ENCODE data around the gene TMEM119. TPM values are rescaled to one million over a fixed set of nuclear protein-coding genes. Genes with fewer than 3 reads are reported as not detected.

The TMEM119 gene
- total and polyA plus RNA-seq, 2 experiments from 2014 or later, result 55.5 to 93.2 TPM

DNA sequence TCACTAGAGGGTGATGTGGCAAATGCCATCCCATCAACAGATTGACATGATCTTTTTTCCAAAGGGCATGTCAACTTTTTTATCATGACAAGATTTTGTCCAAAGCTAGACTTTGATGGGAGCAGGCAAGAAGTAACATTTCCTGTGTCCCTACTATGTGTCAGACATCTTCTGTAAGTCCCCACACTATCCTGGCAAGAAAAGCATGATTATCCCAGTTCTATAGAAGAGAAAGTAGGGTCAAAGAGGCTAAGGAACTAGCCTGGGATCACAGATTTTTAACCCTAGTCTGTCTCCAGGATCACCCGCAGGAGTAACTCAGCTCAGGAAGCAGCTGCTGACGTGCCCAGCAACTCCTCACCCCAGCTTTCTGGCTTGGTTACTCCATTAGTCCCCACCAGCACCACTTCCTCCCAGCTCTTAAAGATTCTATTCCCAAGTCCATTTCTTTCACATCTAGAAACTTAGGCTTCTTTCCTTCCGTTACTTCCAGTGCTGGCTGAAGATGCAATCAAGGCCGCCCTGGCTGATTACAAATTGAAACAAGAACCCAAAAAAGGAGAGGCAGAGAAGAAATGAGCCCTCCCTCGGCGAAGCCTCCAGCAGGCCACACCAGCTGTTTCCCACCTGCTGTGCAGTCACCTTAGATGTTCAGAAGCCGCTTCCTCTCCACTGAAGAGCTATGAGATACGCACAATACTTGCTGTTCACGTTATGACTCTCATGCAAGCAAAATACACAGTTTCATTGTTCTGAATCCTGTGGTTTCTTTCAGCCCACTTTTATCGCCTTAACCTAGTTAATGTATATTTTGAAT, 29.3 kb downstream of the TMEM119 start:
- 78 to 79% methylated on average over 10 of the region's 10 CpGs for WGBS, 2 experiments (ENCODE audit: low coverage in 1 of 2, low lambda C conversion rate in 2 of 2, missing lambda C conversion rate in 2 of 2)
- Histone ChIP-seq H3K9me2 (ENCODE audit: insufficient read depth) (no peaks in the 10 kb centered on the region), H3K4me2 (ENCODE audit: unreplicated experiment) (no peak overlapping the region), H3K9ac (no peak overlapping the region), H3K9me3 (ENCODE audit: low read depth) (no peaks in the 10 kb centered on the region), H3K27ac (no peak overlapping the region), H3K4me3 (no peak overlapping the region), H2AFZ (no peak overlapping the region), H4K20me1 (ENCODE audit: insufficient read depth) (no peaks in the 10 kb centered on the region), H3K27me3 (replicated peaks; ENCODE audit: insufficient read depth) (no peaks in the 10 kb centered on the region), H3F3A (ENCODE audit: insufficient read depth) (peaks cover 42% of the 10 kb centered on the region), H3K4me1 (ENCODE audit: insufficient read depth) (peaks cover 26% of the 10 kb centered on the region), H3K36me3 (ENCODE audit: low read depth) (peaks cover 31% of the 10 kb centered on the region), H3K79me2 (ENCODE audit: insufficient read depth) (peaks cover 16% of the 10 kb centered on the region)
- in situ Hi-C loops (cut with MboI), result loop anchor here (10.0 kb wide), 2 partner anchors 236 to 526 kb away; partner anchors contain the start of genes ALKBH2 and UNG
- no peak for DNase-seq
- TF ChIP-seq EZH2phosphoT487 (IDR thresholded peaks at IDR 0.05; ENCODE audit: insufficient read depth, low read depth) (no peak), EZH2 (IDR thresholded peaks at IDR 0.05; ENCODE audit: insufficient read depth, poor library complexity, severe bottlenecking) (no peak)

- no peak overlapping the region for H3K27ac ChIP-seq
- peaks cover 42% of the 10 kb centered on the region for H3F3A ChIP-seq (ENCODE audit: insufficient read depth)
- no peaks in the 10 kb centered on the region for H3K9me2 ChIP-seq (ENCODE audit: insufficient read depth)
- DNase-seq, result no peak
- H2AFZ ChIP-seq, result no peak overlapping the region
- in situ Hi-C loops (cut with MboI), result loop anchor here (10.0 kb wide), 2 partner anchors 237 to 527 kb away; partner anchors contain the start of genes ALKBH2 and UNG
- no peaks in the 10 kb centered on the region for H3K27me3 ChIP-seq (replicated peaks; ENCODE audit: insufficient read depth)
- no peak overlapping the region for H3K4me2 ChIP-seq (ENCODE audit: unreplicated experiment)
- H3K9ac ChIP-seq, result no peak overlapping the region
- peaks cover 24% of the 10 kb centered on the region for H3K79me2 ChIP-seq (ENCODE audit: insufficient read depth)
- no peak overlapping the region for H3K4me3 ChIP-seq
- no peaks in the 10 kb centered on the region for H4K20me1 ChIP-seq (ENCODE audit: insufficient read depth)
- peaks cover 26% of the 10 kb centered on the region for H3K4me1 ChIP-seq (ENCODE audit: insufficient read depth)
- TF ChIP-seq EZH2 (IDR thresholded peaks at IDR 0.05; ENCODE audit: insufficient read depth, poor library complexity, severe bottlenecking), result no peak
- TF ChIP-seq EZH2phosphoT487 (IDR thresholded peaks at IDR 0.05; ENCODE audit: insufficient read depth, low read depth), result no peak
- WGBS, 2 experiments (ENCODE audit: low coverage in 1 of 2, low lambda C conversion rate in 2 of 2, missing lambda C conversion rate in 2 of 2), result 79 to 92% methylated on average over 7 of the region's 7 CpGs
- peaks cover 31% of the 10 kb centered on the region for H3K36me3 ChIP-seq (ENCODE audit: low read depth)
- H3K9me3 ChIP-seq (ENCODE audit: low read depth), result no peaks in the 10 kb centered on the region
These were observed 30.2 kb downstream of the TMEM119 start for GRCh38 chr12:108567406-108568337.

- Histone ChIP-seq H3K36me3 (ENCODE audit: low read depth) (peaks cover 31% of the 10 kb centered on the region), H3K27me3 (replicated peaks; ENCODE audit: insufficient read depth) (no peaks in the 10 kb centered on the region), H3K9ac (no peak overlapping the region), H3K27ac (peak overlapping the region; percentile 18; the same call in 1 of the 2 replicates), H3K9me3 (ENCODE audit: low read depth) (no peaks in the 10 kb centered on the region), H3K4me3 (no peak overlapping the region), H3K79me2 (ENCODE audit: insufficient read depth) (peaks cover 26% of the 10 kb centered on the region), H2AFZ (no peak overlapping the region), H3K4me1 (ENCODE audit: insufficient read depth) (peaks cover 31% of the 10 kb centered on the region), H3F3A (ENCODE audit: insufficient read depth) (peaks cover 42% of the 10 kb centered on the region), H3K4me2 (ENCODE audit: unreplicated experiment) (no peak overlapping the region), H4K20me1 (ENCODE audit: insufficient read depth) (no peaks in the 10 kb centered on the region), H3K9me2 (ENCODE audit: insufficient read depth) (no peaks in the 10 kb centered on the region)
- TF ChIP-seq EZH2 (IDR thresholded peaks at IDR 0.05; ENCODE audit: insufficient read depth, poor library complexity, severe bottlenecking), result no peak
- TF ChIP-seq EZH2phosphoT487 (IDR thresholded peaks at IDR 0.05; ENCODE audit: insufficient read depth, low read depth), result no peak
- WGBS, 2 experiments (ENCODE audit: low coverage in 1 of 2, low lambda C conversion rate in 2 of 2, missing lambda C conversion rate in 2 of 2), result 93 to 94% methylated on average over 4 of the region's 4 CpGs
- in situ Hi-C loops (cut with MboI), result loop anchor here (10.0 kb wide), 2 partner anchors 238 to 528 kb away; partner anchors contain the start of genes ALKBH2 and UNG
- DNase-seq, result no peak
These were observed 31.4 kb downstream of the TMEM119 start for GRCh38 chr12:108566452-108566851.

DNA sequence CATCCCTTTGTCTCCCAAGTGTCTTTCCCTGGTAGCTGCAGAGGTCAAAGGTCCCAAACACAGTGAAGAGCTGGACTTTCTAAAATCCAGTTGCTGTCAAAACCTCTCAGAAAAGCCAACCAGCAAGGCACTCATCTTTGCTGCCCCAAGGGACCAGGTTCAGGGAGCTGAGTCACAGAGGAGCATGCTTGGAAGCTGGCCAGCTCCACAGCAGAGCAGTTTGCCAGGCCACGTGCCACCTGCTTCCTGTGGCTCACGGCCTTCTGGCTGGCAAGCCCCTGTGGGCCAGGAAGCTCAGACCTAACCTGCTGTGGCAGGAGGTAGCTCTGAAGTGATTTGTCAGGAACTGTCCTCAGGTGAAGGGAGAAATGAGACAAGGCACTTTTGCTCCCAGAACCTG, 31.9 kb downstream of the TMEM119 start:
- H3K79me2 ChIP-seq (ENCODE audit: insufficient read depth), result peaks cover 26% of the 10 kb centered on the region
- no peaks in the 10 kb centered on the region for H3K27me3 ChIP-seq (replicated peaks; ENCODE audit: insufficient read depth)
- H4K20me1 ChIP-seq (ENCODE audit: insufficient read depth), result no peaks in the 10 kb centered on the region
- in situ Hi-C loops (cut with MboI), result loop anchor here (10.0 kb wide), 2 partner anchors 239 to 529 kb away; partner anchors contain the start of genes ALKBH2 and UNG
- no peak overlapping the region for H2AFZ ChIP-seq
- H3K4me3 ChIP-seq, result no peak overlapping the region
- WGBS, 2 experiments (ENCODE audit: low coverage in 1 of 2, low lambda C conversion rate in 2 of 2, missing lambda C conversion rate in 2 of 2), result 3 to 8% methylated on average over 2 of the region's 2 CpGs
- peak overlapping the region; percentile 18; the same call in 1 of the 2 replicates for H3K27ac ChIP-seq
- no peak for TF ChIP-seq EZH2phosphoT487 (IDR thresholded peaks at IDR 0.05; ENCODE audit: insufficient read depth, low read depth)
- TF ChIP-seq EZH2 (IDR thresholded peaks at IDR 0.05; ENCODE audit: insufficient read depth, poor library complexity, severe bottlenecking), result no peak
- DNase-seq, result peak; percentile 94
- H3F3A ChIP-seq (ENCODE audit: insufficient read depth), result peaks cover 42% of the 10 kb centered on the region
- H3K9me2 ChIP-seq (ENCODE audit: insufficient read depth), result no peaks in the 10 kb centered on the region
- H3K4me2 ChIP-seq (ENCODE audit: unreplicated experiment), result no peak overlapping the region
- no peaks in the 10 kb centered on the region for H3K9me3 ChIP-seq (ENCODE audit: low read depth)
- H3K9ac ChIP-seq, result peak overlapping the region; percentile 34
- peaks cover 31% of the 10 kb centered on the region for H3K36me3 ChIP-seq (ENCODE audit: low read depth)
- H3K4me1 ChIP-seq (ENCODE audit: insufficient read depth), result peaks cover 31% of the 10 kb centered on the region

Data from GM23248 (cell line).